Neuronal stem cell (in vitro differentiated cells): Measurements from ENCODE around the gene LGR4.

Experiments
- DNase-seq: peaks from one replicate; pipeline ENCODE4 v3.0.0-alpha.2; 2013; ENCODE audit warnings: low spot score
- H2AFZ ChIP-seq: one replicate; pipeline ENCODE4 v1.6.1; 2013; ENCODE audit warnings: mild to moderate bottlenecking, low read length, inconsistent platforms
- H2AK5ac ChIP-seq: 2 replicates; pipeline ENCODE4 v1.6.1; 2013; ENCODE audit warnings: low read depth, mild to moderate bottlenecking, inconsistent platforms, low read length, moderate library complexity, mixed read lengths
- H2BK120ac ChIP-seq: 2 replicates; pipeline ENCODE4 v1.6.1; 2013; ENCODE audit warnings: low read depth, mild to moderate bottlenecking, inconsistent platforms, low read length, moderate library complexity, mixed read lengths
- H2BK12ac ChIP-seq: one replicate; pipeline ENCODE4 v1.6.1; 2013; ENCODE audit warnings: low read length, inconsistent platforms
- H2BK15ac ChIP-seq: 2 replicates; pipeline ENCODE4 v1.6.1; 2013; ENCODE audit warnings: mild to moderate bottlenecking, low read length, inconsistent platforms, mixed read lengths
- H2BK5ac ChIP-seq: one replicate; pipeline ENCODE4 v1.6.1; 2013; ENCODE audit warnings: inconsistent platforms, mild to moderate bottlenecking, low read length, moderate library complexity
- H3K14ac ChIP-seq: one replicate; pipeline ENCODE4 v1.6.1; 2013; ENCODE audit warnings: low read length, inconsistent platforms
- H3K18ac ChIP-seq: 2 replicates; pipeline ENCODE4 v1.6.1; 2013; ENCODE audit warnings: low read length, inconsistent platforms
- H3K23ac ChIP-seq: 2 replicates; pipeline ENCODE4 v1.6.1; 2013; ENCODE audit warnings: low read depth, mild to moderate bottlenecking, mixed read lengths, low read length, inconsistent platforms; ENCODE audit not compliant: poor library complexity
- H3K27ac ChIP-seq: replicated peaks from 3 replicates; pipeline ENCODE4 v1.5.1; 2013; ENCODE audit warnings: low read length, inconsistent platforms
- H3K27me3 ChIP-seq, 3 experiments: 2 replicates each; pipeline ENCODE4 v1.6.1; 2013; ENCODE audit warnings: low read length in 3 of 3, mild to moderate bottlenecking in 2 of 3, inconsistent platforms in 1 of 3, low read depth in 1 of 3, mixed read lengths in 1 of 3, moderate library complexity in 1 of 3; ENCODE audit not compliant: control insufficient read depth in 3 of 3, insufficient read depth in 3 of 3
- H3K36me3 ChIP-seq, 2 donors: replicated peaks in 1 of 2; 2 replicates each; pipeline ENCODE4 v1.6.1; 2013; ENCODE audit warnings: low read length in 2 of 2; ENCODE audit not compliant: control insufficient read depth in 2 of 2, insufficient read depth in 2 of 2
- H3K4ac ChIP-seq: 2 replicates; pipeline ENCODE4 v1.6.1; 2013; ENCODE audit warnings: inconsistent platforms, mild to moderate bottlenecking, low read length, moderate library complexity
- H3K4me1 ChIP-seq, 2 donors: 1 replicate in 1 of 2; 2 replicates in 1 of 2; pipeline ENCODE4 v1.6.1; 2013; ENCODE audit warnings: low read length in 2 of 2, low read depth in 1 of 2; ENCODE audit not compliant: control insufficient read depth in 2 of 2, insufficient read depth in 1 of 2
- H3K4me2 ChIP-seq: one replicate; pipeline ENCODE4 v1.6.1; 2013; ENCODE audit warnings: mild to moderate bottlenecking, low read length, inconsistent platforms; ENCODE audit not compliant: insufficient read depth, poor library complexity, severe bottlenecking
- H3K4me3 ChIP-seq, 2 donors: 2 replicates each; pipeline ENCODE4 v1.5.1; 2013; ENCODE audit warnings: low read length in 2 of 2, mild to moderate bottlenecking in 2 of 2, inconsistent platforms in 1 of 2, moderate library complexity in 1 of 2
- H3K79me1 ChIP-seq: one replicate; pipeline ENCODE4 v1.6.1; 2013; ENCODE audit warnings: low read depth, mild to moderate bottlenecking, inconsistent platforms, low read length, moderate library complexity
- H3K9ac ChIP-seq: one replicate; pipeline ENCODE4 v1.6.1; 2013; ENCODE audit warnings: mild to moderate bottlenecking, low read depth, low read length, inconsistent platforms; ENCODE audit not compliant: poor library complexity
- H3K9me3 ChIP-seq, 2 donors: replicated peaks in 1 of 2; 2 replicates each; pipeline versions ENCODE3 to v1.6.1; 2013; ENCODE audit warnings: low read length in 2 of 2, mild to moderate bottlenecking in 2 of 2, inconsistent platforms in 1 of 2, low read depth in 1 of 2, mixed read lengths in 1 of 2, moderate library complexity in 1 of 2; ENCODE audit not compliant: control insufficient read depth in 2 of 2, insufficient read depth in 1 of 2
- H4K8ac ChIP-seq: one replicate; pipeline ENCODE4 v1.6.1; 2013; ENCODE audit warnings: low read depth, mild to moderate bottlenecking, inconsistent platforms, low read length, moderate library complexity
- H4K91ac ChIP-seq: one replicate; pipeline ENCODE4 v1.6.1; 2013; ENCODE audit warnings: low read length, low read depth, mild to moderate bottlenecking, inconsistent platforms; ENCODE audit not compliant: poor library complexity
- WGBS, 2 donors: extraction: QIAGEN DNeasy Blood & Tissue Kit; methylation state at CpG; one replicate each; pipeline ENCODE4 v1.1.7; 2013; ENCODE audit warnings: missing lambda C conversion rate in 2 of 2, mixed read lengths in 1 of 2; ENCODE audit not compliant: insufficient read length in 2 of 2, insufficient replicate concordance in 1 of 2; ENCODE audit errors: extremely low coverage in 2 of 2; 5-methylcytosine and 5-hydroxymethylcytosine counted together

LGR4 gene

GRCh38 chr11:27471589-27472397 lies 797 bp downstream of the LGR4 start:
- Histone ChIP-seq H3K14ac (peak overlapping the region; percentile 76), H3K4me2 (peak overlapping the region; percentile 74), H3K4ac (no peak overlapping the region), H3K27ac (peak overlapping the region; percentile 92), H3K9ac (peak overlapping the region; percentile 94), H2BK5ac (peak overlapping the region; percentile 99), H2BK15ac (no peak overlapping the region), H3K27me3 (no peaks in the 10 kb centered on the region), H2BK120ac (peak overlapping the region; percentile 36), H3K9me3 (peaks cover 0 to 4% of the 10 kb centered on the region in 2 donors), H4K8ac (no peak overlapping the region), H3K4me3 (peak overlapping the region; percentile 89 to 98), H3K18ac (peak overlapping the region; percentile 97), H3K23ac (peak overlapping the region; percentile 90), H2AK5ac (peak overlapping the region; percentile 86), H2BK12ac (no peak overlapping the region), H2AFZ (peak overlapping the region; percentile 80), H4K91ac (no peak overlapping the region), H3K4me1 (peaks cover 9 to 28% of the 10 kb centered on the region in 2 donors), H3K36me3 (no peaks in the 10 kb centered on the region), H3K79me1 (no peaks in the 10 kb centered on the region)
- DNase-seq: peak; percentile 52
- no CpG with 5 or more reads among the region's 79 CpGs for WGBS, 2 donors

GRCh38 chr11:27470826-27471588 lies 1.6 kb downstream of the LGR4 start:
- Histone ChIP-seq H3K27me3 (no peaks in the 10 kb centered on the region), H3K4me3 (peak overlapping the region; percentile 89 to 92), H3K4me2 (peak overlapping the region; percentile 74), H3K4ac (no peak overlapping the region), H2AK5ac (peak overlapping the region; percentile 76), H2BK5ac (peak overlapping the region; percentile 99), H4K91ac (no peak overlapping the region), H3K23ac (no peak overlapping the region), H3K14ac (no peak overlapping the region), H3K27ac (peak overlapping the region; percentile 22), H2BK15ac (no peak overlapping the region), H3K4me1 (peaks cover 9 to 31% of the 10 kb centered on the region in 2 donors), H3K36me3 (no peaks in the 10 kb centered on the region), H3K9me3 (peaks cover 0 to 4% of the 10 kb centered on the region in 2 donors), H3K79me1 (no peaks in the 10 kb centered on the region), H4K8ac (no peak overlapping the region), H3K18ac (peak overlapping the region; percentile 40), H3K9ac (peak overlapping the region; percentile 87), H2AFZ (peak overlapping the region; percentile 53), H2BK120ac (no peak overlapping the region), H2BK12ac (no peak overlapping the region)
- WGBS, 2 donors: no CpG with 5 or more reads among the region's 21 CpGs
- DNase-seq: no peak

- Histone ChIP-seq H2BK5ac (no peak overlapping the region), H2BK15ac (no peak overlapping the region), H3K36me3 (no peaks in the 10 kb centered on the region), H3K18ac (no peak overlapping the region), H3K23ac (no peak overlapping the region), H2BK12ac (no peak overlapping the region), H4K8ac (no peak overlapping the region), H3K9me3 (peaks cover 0 to 4% of the 10 kb centered on the region in 2 donors), H3K79me1 (no peaks in the 10 kb centered on the region), H2BK120ac (no peak overlapping the region), H3K14ac (no peak overlapping the region), H3K4me1 (peaks cover 9 to 39% of the 10 kb centered on the region in 2 donors), H3K4me2 (peak overlapping the region; percentile 59), H3K9ac (no peak overlapping the region), H4K91ac (no peak overlapping the region), H2AFZ (no peak overlapping the region), H3K27ac (no peak overlapping the region), H2AK5ac (no peak overlapping the region), H3K27me3 (no peaks in the 10 kb centered on the region), H3K4me3 (peak overlapping the region; percentile 64 to 89), H3K4ac (no peak overlapping the region)
- DNase-seq: no peak
- no CpG with 5 or more reads among the region's 3 CpGs for WGBS, 2 donors
Observed at GRCh38 chr11:27470166-27470565, 2.4 kb downstream of the LGR4 start.
